ENCODE results near the gene RTKN2.
"Not testable (repeated sequence)": the region's sequence is repeated elsewhere in the genome, so short reads cannot be mapped to it uniquely, and the experiment has no call there.

Gene RTKN2

DNA sequence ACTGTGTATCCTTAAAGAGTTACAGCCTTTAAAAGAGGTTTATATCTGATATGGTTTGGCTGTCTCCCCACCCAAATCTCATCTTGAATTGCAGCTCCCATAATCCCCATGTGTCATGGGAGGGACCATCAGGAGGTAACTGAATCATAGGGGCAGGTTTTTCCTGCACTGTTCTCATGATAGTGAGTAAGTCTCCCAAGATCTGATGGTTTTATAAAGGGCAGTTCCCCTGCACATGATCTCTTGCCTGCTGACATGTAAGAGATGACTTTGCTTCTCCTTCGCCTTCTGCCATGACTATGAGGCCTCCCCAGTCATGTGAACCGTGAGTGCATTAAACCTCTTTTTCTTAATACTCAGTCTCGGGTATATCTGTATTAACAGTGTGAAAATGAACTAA, 9.7 kb downstream of the RTKN2 start:
- Histone ChIP-seq H3K4me3 (ENCODE audit: low read depth in 1 of 2, low read length in 2 of 2) (no peak overlapping the region), H3K4me1 (ENCODE audit: control insufficient read depth in 1 of 2, insufficient read depth in 2 of 2, low read length in 2 of 2) (no peaks in the 10 kb centered on the region), H3K27ac (ENCODE audit: low read length) (no peak overlapping the region), H3K27me3 (ENCODE audit: low read depth, low read length) (no peaks in the 10 kb centered on the region), H3K36me3 (ENCODE audit: control insufficient read depth in 1 of 2, insufficient read depth in 2 of 2, low read length in 2 of 2) (no peaks in the 10 kb centered on the region), H3K9me3 (ENCODE audit: control insufficient read depth in 1 of 2, low read length in 2 of 2) (no peaks in the 10 kb centered on the region)

GRCh38 chr10:62253704-62254103, 14.9 kb downstream of the RTKN2 start:
- Histone ChIP-seq H3K27ac (ENCODE audit: low read length) (no peak overlapping the region), H3K36me3 (ENCODE audit: control insufficient read depth in 1 of 2, insufficient read depth in 2 of 2, low read length in 2 of 2) (no peaks in the 10 kb centered on the region), H3K4me1 (ENCODE audit: control insufficient read depth in 1 of 2, insufficient read depth in 2 of 2, low read length in 2 of 2) (no peaks in the 10 kb centered on the region), H3K27me3 (ENCODE audit: low read depth, low read length) (no peaks in the 10 kb centered on the region), H3K9me3 (ENCODE audit: control insufficient read depth in 1 of 2, low read length in 2 of 2) (no peaks in the 10 kb centered on the region), H3K4me3 (ENCODE audit: low read depth in 1 of 2, low read length in 2 of 2) (no peak overlapping the region)

DNA sequence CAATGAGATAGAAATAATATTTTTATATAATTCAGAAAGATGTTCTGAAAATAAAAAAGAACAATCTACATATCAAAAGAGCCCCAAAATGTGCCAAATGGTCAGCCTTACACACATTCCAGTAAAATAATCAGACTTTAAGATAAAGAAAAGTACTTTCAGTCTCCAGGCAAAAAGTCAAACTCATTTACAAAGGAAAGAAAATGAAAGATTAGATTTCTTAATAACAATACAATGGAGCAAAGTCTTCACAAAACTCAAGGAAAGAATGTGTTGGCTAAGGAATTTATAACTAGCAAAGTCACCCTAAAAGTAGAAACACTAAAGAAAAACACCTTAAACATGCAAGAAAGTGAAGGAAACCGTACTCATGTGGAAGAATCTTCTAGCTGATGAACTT, 16.6 kb downstream of the RTKN2 start:
- Histone ChIP-seq H3K27ac (ENCODE audit: low read length) (no peak overlapping the region), H3K27me3 (ENCODE audit: low read depth, low read length) (no peaks in the 10 kb centered on the region), H3K9me3 (ENCODE audit: control insufficient read depth in 1 of 2, low read length in 2 of 2) (no peaks in the 10 kb centered on the region), H3K4me1 (ENCODE audit: control insufficient read depth in 1 of 2, insufficient read depth in 2 of 2, low read length in 2 of 2) (no peaks in the 10 kb centered on the region), H3K36me3 (ENCODE audit: control insufficient read depth in 1 of 2, insufficient read depth in 2 of 2, low read length in 2 of 2) (no peaks in the 10 kb centered on the region), H3K4me3 (ENCODE audit: low read depth in 1 of 2, low read length in 2 of 2) (no peak overlapping the region)

- Histone ChIP-seq H3K9me3 (ENCODE audit: control insufficient read depth in 1 of 2, low read length in 2 of 2) (no peaks in the 10 kb centered on the region), H3K27me3 (ENCODE audit: low read depth, low read length) (no peaks in the 10 kb centered on the region), H3K4me3 (ENCODE audit: low read depth in 1 of 2, low read length in 2 of 2) (no peak overlapping the region), H3K36me3 (ENCODE audit: control insufficient read depth in 1 of 2, insufficient read depth in 2 of 2, low read length in 2 of 2) (no peaks in the 10 kb centered on the region), H3K27ac (ENCODE audit: low read length) (no peak overlapping the region), H3K4me1 (ENCODE audit: control insufficient read depth in 1 of 2, insufficient read depth in 2 of 2, low read length in 2 of 2) (no peaks in the 10 kb centered on the region)
These were observed 17.9 kb downstream of the RTKN2 start for GRCh38 chr10:62250594-62251198.

GRCh38 chr10:62249957-62250356, 18.7 kb downstream of the RTKN2 start:
- Histone ChIP-seq H3K27ac (ENCODE audit: low read length) (no peak overlapping the region), H3K4me3 (ENCODE audit: low read depth in 1 of 2, low read length in 2 of 2) (no peak overlapping the region), H3K27me3 (ENCODE audit: low read depth, low read length) (no peaks in the 10 kb centered on the region)

GRCh38 chr10:62248465-62248864, 20.2 kb downstream of the RTKN2 start:
- Histone ChIP-seq H3K27ac (ENCODE audit: low read length) (no peak overlapping the region), H3K36me3 (ENCODE audit: control insufficient read depth in 1 of 2, insufficient read depth in 2 of 2, low read length in 2 of 2) (no peaks in the 10 kb centered on the region), H3K27me3 (ENCODE audit: low read depth, low read length) (no peaks in the 10 kb centered on the region), H3K9me3 (ENCODE audit: control insufficient read depth in 1 of 2, low read length in 2 of 2) (no peaks in the 10 kb centered on the region), H3K4me1 (ENCODE audit: control insufficient read depth in 1 of 2, insufficient read depth in 2 of 2, low read length in 2 of 2) (peaks cover 0 to 2% of the 10 kb centered on the region in 2 donors), H3K4me3 (ENCODE audit: low read depth in 1 of 2, low read length in 2 of 2) (no peak overlapping the region)

More at GRCh38 chr10:62249957-62250356, 18.7 kb downstream of the RTKN2 start:
- Histone ChIP-seq H3K36me3 (ENCODE audit: control insufficient read depth in 1 of 2, insufficient read depth in 2 of 2, low read length in 2 of 2) (no peaks in the 10 kb centered on the region), H3K9me3 (ENCODE audit: control insufficient read depth in 1 of 2, low read length in 2 of 2) (no peaks in the 10 kb centered on the region), H3K4me1 (ENCODE audit: control insufficient read depth in 1 of 2, insufficient read depth in 2 of 2, low read length in 2 of 2) (no peaks in the 10 kb centered on the region)

DNA sequence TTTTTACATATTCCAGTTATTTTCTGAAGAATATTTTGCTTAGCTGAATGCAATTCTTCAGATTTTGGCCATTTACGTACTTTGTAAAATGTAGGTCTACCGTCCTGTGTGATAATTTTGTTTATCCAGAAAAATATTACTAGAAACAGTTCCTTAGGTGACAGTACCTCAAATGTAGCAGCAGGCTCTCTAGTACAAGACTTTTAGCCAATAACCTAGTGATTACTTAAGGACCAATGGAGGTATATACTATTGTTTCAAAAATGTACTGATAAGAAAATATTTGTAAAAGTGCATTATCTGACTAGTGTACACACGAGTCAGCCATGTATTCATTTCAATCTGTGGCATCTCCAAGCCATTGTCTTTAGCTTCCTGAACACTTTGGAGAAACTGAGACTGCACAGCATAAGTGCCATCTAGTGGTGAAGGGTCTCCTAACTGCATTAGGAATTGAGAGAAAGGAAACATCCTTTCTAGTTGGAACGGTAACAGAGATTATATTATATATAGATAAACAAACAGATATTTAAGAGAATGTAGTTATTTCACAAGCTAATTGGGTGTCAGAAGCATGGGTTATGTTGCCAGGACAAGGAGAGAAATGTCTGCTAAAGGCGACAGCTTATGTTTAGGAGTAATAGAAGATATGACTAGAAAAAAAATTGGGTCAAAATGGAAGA, 23.7 kb downstream of the RTKN2 start:
- Histone ChIP-seq H3K27me3 (ENCODE audit: low read depth, low read length) (no peaks in the 10 kb centered on the region), H3K36me3 (ENCODE audit: control insufficient read depth in 1 of 2, insufficient read depth in 2 of 2, low read length in 2 of 2) (no peaks in the 10 kb centered on the region), H3K4me3 (ENCODE audit: low read depth in 1 of 2, low read length in 2 of 2) (peak overlapping the region in 1 of 2 donors; percentile 26), H3K4me1 (ENCODE audit: control insufficient read depth in 1 of 2, insufficient read depth in 2 of 2, low read length in 2 of 2) (peaks cover 0 to 6% of the 10 kb centered on the region in 2 donors), H3K27ac (ENCODE audit: low read length) (no peak overlapping the region), H3K9me3 (ENCODE audit: control insufficient read depth in 1 of 2, low read length in 2 of 2) (no peaks in the 10 kb centered on the region)

DNA sequence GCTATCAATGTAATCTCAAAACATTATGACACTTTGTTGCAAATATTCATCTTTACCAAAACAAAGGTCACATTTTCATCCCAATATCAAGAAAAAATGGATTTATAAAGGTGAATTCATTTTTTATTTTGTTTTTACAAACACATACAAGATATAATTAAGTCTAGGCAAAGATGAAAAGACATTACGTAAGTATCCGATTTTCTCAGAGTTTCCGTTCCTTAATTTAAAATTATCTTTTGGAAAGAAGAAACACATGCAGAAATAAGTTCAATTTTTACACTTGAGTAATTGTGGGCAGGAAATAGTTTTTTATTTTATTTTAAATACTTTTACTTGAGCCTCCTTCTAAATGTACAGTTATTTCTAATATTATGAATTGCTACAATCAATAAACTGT, 24.6 kb downstream of the RTKN2 start:
- Histone ChIP-seq H3K36me3 (ENCODE audit: control insufficient read depth in 1 of 2, insufficient read depth in 2 of 2, low read length in 2 of 2) (no peaks in the 10 kb centered on the region), H3K27me3 (ENCODE audit: low read depth, low read length) (no peaks in the 10 kb centered on the region), H3K4me3 (ENCODE audit: low read depth in 1 of 2, low read length in 2 of 2) (no peak overlapping the region), H3K4me1 (ENCODE audit: control insufficient read depth in 1 of 2, insufficient read depth in 2 of 2, low read length in 2 of 2) (peaks cover 0 to 6% of the 10 kb centered on the region in 2 donors), H3K27ac (ENCODE audit: low read length) (peak overlapping the region; percentile 65), H3K9me3 (ENCODE audit: control insufficient read depth in 1 of 2, low read length in 2 of 2) (no peaks in the 10 kb centered on the region)

DNA sequence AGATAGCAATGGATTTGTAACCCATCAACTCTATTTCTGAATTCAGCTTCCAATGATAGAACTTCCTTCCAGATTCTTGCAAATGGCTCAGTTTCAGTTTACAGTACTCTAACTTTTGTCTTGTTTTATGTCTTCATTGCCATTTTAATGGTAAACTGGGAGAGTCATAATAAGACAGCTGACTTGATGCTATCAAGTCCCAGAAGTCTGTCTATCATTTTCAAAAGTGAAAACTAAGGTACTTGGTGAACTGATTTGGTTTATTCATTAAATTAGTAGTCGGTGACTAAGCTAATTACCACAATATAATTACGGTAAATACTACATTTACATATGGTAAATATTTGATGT, 25.0 kb downstream of the RTKN2 start:
- peak overlapping the region in 1 of 2 donors; percentile 16 for H3K4me3 ChIP-seq (ENCODE audit: low read depth in 1 of 2, low read length in 2 of 2)
- H3K27me3 ChIP-seq (ENCODE audit: low read depth, low read length), result no peaks in the 10 kb centered on the region
- H3K27ac ChIP-seq (ENCODE audit: low read length), result peak overlapping the region; percentile 65
- peaks cover 0 to 6% of the 10 kb centered on the region in 2 donors for H3K4me1 ChIP-seq (ENCODE audit: control insufficient read depth in 1 of 2, insufficient read depth in 2 of 2, low read length in 2 of 2)
- H3K36me3 ChIP-seq (ENCODE audit: control insufficient read depth in 1 of 2, insufficient read depth in 2 of 2, low read length in 2 of 2), result no peaks in the 10 kb centered on the region
- no peaks in the 10 kb centered on the region for H3K9me3 ChIP-seq (ENCODE audit: control insufficient read depth in 1 of 2, low read length in 2 of 2)

- H3K4me3 ChIP-seq (ENCODE audit: low read depth in 1 of 2, low read length in 2 of 2), result peak overlapping the region in 1 of 2 donors; percentile 16
- peak overlapping the region; percentile 65 for H3K27ac ChIP-seq (ENCODE audit: low read length)
- not testable (repeated sequence) for H3K27me3 ChIP-seq (ENCODE audit: low read depth, low read length); H3K36me3 ChIP-seq (ENCODE audit: control insufficient read depth in 1 of 2, insufficient read depth in 2 of 2, low read length in 2 of 2); H3K4me1 ChIP-seq (ENCODE audit: control insufficient read depth in 1 of 2, insufficient read depth in 2 of 2, low read length in 2 of 2); H3K9me3 ChIP-seq (ENCODE audit: control insufficient read depth in 1 of 2, low read length in 2 of 2)
These were observed 25.5 kb downstream of the RTKN2 start for GRCh38 chr10:62242965-62243646.

GRCh38 chr10:62241521-62241920, 27.1 kb downstream of the RTKN2 start:
- not testable (repeated sequence) for H3K4me1 ChIP-seq (ENCODE audit: control insufficient read depth in 1 of 2, insufficient read depth in 2 of 2, low read length in 2 of 2); H3K27me3 ChIP-seq (ENCODE audit: low read depth, low read length); H3K4me3 ChIP-seq (ENCODE audit: low read depth in 1 of 2, low read length in 2 of 2); H3K9me3 ChIP-seq (ENCODE audit: control insufficient read depth in 1 of 2, low read length in 2 of 2); H3K27ac ChIP-seq (ENCODE audit: low read length); H3K36me3 ChIP-seq (ENCODE audit: control insufficient read depth in 1 of 2, insufficient read depth in 2 of 2, low read length in 2 of 2)

Measured in muscle layer of duodenum (tissue), 2 donors.